IMR-90 (cell line): ENCODE data around the gene FXYD4. TPM values are rescaled to one million over a fixed set of nuclear protein-coding genes. Genes with fewer than 3 reads are reported as not detected.

Source experiments
- ATAC-seq: fragments of 200-7000 bp; cut with Tn5 transposase; 2 replicates; pipeline ENCODE4 v1.9.1; 2020; ENCODE audit warnings: low read depth, mild to moderate bottlenecking, moderate library complexity
- Bru-seq: library from RNA; stranded (reverse); fragments of 400-500 nt; gene quantifications from one replicate; lab custom pipeline; 2021; lab: Mats Ljungman, UMichigan
- BruChase-seq, 2 experiments: library from RNA; stranded (reverse); fragments of 400-500 nt; gene quantifications; one replicate each; lab custom pipeline; 2021; lab: Mats Ljungman, UMichigan
- BruUV-seq: library from RNA; stranded (reverse); fragments of 400-500 nt; replicated peaks from 2 replicates; lab custom pipeline; 2021; lab: Mats Ljungman, UMichigan
- CTCF ChIA-PET: fragments of 300-600 bp; formaldehyde crosslinking; extraction: SDS; loops from one replicate; lab custom pipeline; 2021; ENCODE audit warnings: antibody characterized with exemption; lab: Yijun Ruan, JAX
- POLR2A ChIA-PET: fragments of 300-600 bp; sonication (Branson Sonifier 250); formaldehyde crosslinking; loops from one replicate; lab custom pipeline; 2022; ENCODE audit warnings: antibody characterized with exemption; ENCODE audit not compliant: unreplicated experiment; lab: Charles Lee
- DNase-seq: peaks from one replicate; pipeline ENCODE4 v3.0.0; 2013
- H2AFZ ChIP-seq: replicated peaks from 2 replicates; pipeline ENCODE3; 2013; ENCODE audit warnings: low read length, mild to moderate bottlenecking; ENCODE audit not compliant: poor library complexity
- H2AK5ac ChIP-seq: 2 replicates; pipeline ENCODE4 v1.6.1; 2013; ENCODE audit warnings: low read depth, low read length, inconsistent platforms
- H2AK9ac ChIP-seq: replicated peaks from 2 replicates; pipeline ENCODE3; 2013; ENCODE audit warnings: mild to moderate bottlenecking, low read depth, low read length, moderate library complexity; ENCODE audit not compliant: poor library complexity
- H2BK120ac ChIP-seq: 2 replicates; pipeline ENCODE4 v1.6.1; 2013; ENCODE audit warnings: low read depth, low read length, inconsistent platforms
- H2BK15ac ChIP-seq: 3 replicates; pipeline ENCODE4 v1.6.1; 2013; ENCODE audit warnings: low read depth, low read length, inconsistent platforms
- H2BK20ac ChIP-seq: 2 replicates; pipeline ENCODE4 v1.6.1; 2013; ENCODE audit warnings: low read depth, mild to moderate bottlenecking, inconsistent platforms, low read length, moderate library complexity
- H2BK5ac ChIP-seq: 2 replicates; pipeline ENCODE4 v1.6.1; 2013; ENCODE audit warnings: mild to moderate bottlenecking, low read depth, low read length, inconsistent platforms; ENCODE audit not compliant: poor library complexity, severe bottlenecking
- H3K14ac ChIP-seq: replicated peaks from 2 replicates; pipeline ENCODE4 v1.6.1; 2013; ENCODE audit warnings: low read depth, low read length, inconsistent platforms
- H3K18ac ChIP-seq: 2 replicates; pipeline ENCODE4 v1.6.1; 2013; ENCODE audit warnings: low read depth, low read length, control low read depth
- H3K23ac ChIP-seq: 2 replicates; pipeline ENCODE4 v1.6.1; 2013; ENCODE audit warnings: low read depth, low read length, inconsistent platforms
- H3K27ac ChIP-seq: 2 replicates; pipeline ENCODE4 v1.5.1; 2013; ENCODE audit warnings: mild to moderate bottlenecking, control low read depth, low read length; ENCODE audit not compliant: insufficient read depth
- H3K27me3 ChIP-seq: 2 replicates; pipeline ENCODE4 v1.6.1; 2013; ENCODE audit warnings: low read length; ENCODE audit not compliant: control insufficient read depth, insufficient read depth
- H3K36me3 ChIP-seq: 2 replicates; pipeline ENCODE4 v1.6.1; 2013; ENCODE audit warnings: low read length, mixed read lengths; ENCODE audit not compliant: control insufficient read depth, insufficient read depth
- H3K4ac ChIP-seq: 2 replicates; pipeline ENCODE4 v1.6.1; 2013; ENCODE audit warnings: low read depth, low read length, inconsistent platforms
- H3K4me1 ChIP-seq: 2 replicates; pipeline ENCODE4 v1.6.1; 2013; ENCODE audit warnings: low read length, mixed read lengths; ENCODE audit not compliant: control insufficient read depth, insufficient read depth
- H3K4me2 ChIP-seq: 2 replicates; pipeline ENCODE4 v1.6.1; 2013; ENCODE audit warnings: low read depth, mild to moderate bottlenecking, control low read depth, low read length, moderate library complexity
- H3K4me3 ChIP-seq: 2 replicates; pipeline ENCODE4 v1.5.1; 2013; ENCODE audit warnings: low read depth, mild to moderate bottlenecking, control low read depth, low read length, moderate library complexity; ENCODE audit not compliant: insufficient read depth
- H3K56ac ChIP-seq: 2 replicates; pipeline ENCODE4 v1.6.1; 2013; ENCODE audit warnings: low read length, inconsistent platforms; ENCODE audit not compliant: insufficient read depth; ENCODE audit errors: extremely low read depth
- H3K79me1 ChIP-seq, 2 experiments: 2 replicates each; pipeline ENCODE4 v1.6.1; 2013; ENCODE audit warnings: low read length in 2 of 2, inconsistent platforms in 1 of 2, low read depth in 1 of 2
- H3K9ac ChIP-seq: 2 replicates; pipeline ENCODE4 v1.6.1; 2013; ENCODE audit warnings: low read depth, low read length, control low read depth
- H3K9me1 ChIP-seq: 2 replicates; pipeline ENCODE4 v1.6.1; 2013; ENCODE audit warnings: low read length, inconsistent platforms; ENCODE audit not compliant: insufficient read depth
- H3K9me3 ChIP-seq: 2 replicates; pipeline ENCODE4 v1.6.1; 2013; ENCODE audit warnings: low read length; ENCODE audit not compliant: control insufficient read depth, insufficient read depth
- H4K20me1 ChIP-seq: 2 replicates; pipeline ENCODE4 v1.6.1; 2013; ENCODE audit warnings: low read length, inconsistent platforms; ENCODE audit not compliant: insufficient read depth
- H4K5ac ChIP-seq: 2 replicates; pipeline ENCODE4 v1.6.1; 2013; ENCODE audit warnings: mild to moderate bottlenecking, low read depth, low read length, control low read depth
- H4K8ac ChIP-seq, 2 experiments: 2 replicates each; pipeline ENCODE4 v1.6.1; 2013; ENCODE audit warnings: low read depth in 2 of 2, low read length in 2 of 2, control low read depth in 1 of 2, inconsistent platforms in 1 of 2
- H4K91ac ChIP-seq: 2 replicates; pipeline ENCODE4 v1.6.1; 2013; ENCODE audit warnings: low read depth, low read length, inconsistent platforms; ENCODE audit not compliant: insufficient read depth
- CEBPB ChIP-seq: IDR thresholded peaks from 2 replicates; pipeline ENCODE4 v1.6.1; 2012; ENCODE audit warnings: low read depth, low read length, improper control_type of control experiment
- CHD1 ChIP-seq: IDR thresholded peaks from 2 replicates; pipeline ENCODE4 v1.6.1; 2012; ENCODE audit warnings: low read depth, low read length, improper control_type of control experiment
- CTCF ChIP-seq: conservative IDR thresholded peaks from 2 replicates; pipeline ENCODE4 v1.5.1; 2012; ENCODE audit warnings: mild to moderate bottlenecking, low read depth, low read length, improper control_type of control experiment
- ELK1 ChIP-seq: fragments of 150-350 bp; IDR thresholded peaks from 2 replicates; pipeline ENCODE4 v1.6.1; 2016; ENCODE audit warnings: low read depth, mild to moderate bottlenecking, low read length, moderate library complexity, borderline replicate concordance
- POLR2A ChIP-seq: IDR thresholded peaks from 2 replicates; pipeline ENCODE4 v1.6.1; 2012; ENCODE audit warnings: mild to moderate bottlenecking, low read depth, low read length
- RAD21 ChIP-seq: IDR thresholded peaks from 2 replicates; pipeline ENCODE4 v1.6.1; 2012; ENCODE audit warnings: low read length, improper control_type of control experiment
- RCOR1 ChIP-seq: IDR thresholded peaks from 2 replicates; pipeline ENCODE4 v1.6.1; 2012; ENCODE audit warnings: mild to moderate bottlenecking, low read length, improper control_type of control experiment; ENCODE audit not compliant: insufficient replicate concordance
- WGBS, 2 experiments: methylation state at CpG; one replicate each; pipeline versions ENCODE4 v1.1.5 to v1.1.7; 2013; ENCODE audit warnings: missing lambda C conversion rate in 2 of 2; ENCODE audit not compliant: insufficient read length in 1 of 2; ENCODE audit errors: extremely low coverage in 2 of 2; 5-methylcytosine and 5-hydroxymethylcytosine counted together
- dilution Hi-C: fragments of 300-500 bp; cut with HindIII; formaldehyde crosslinking; loops from one replicate; pipeline ENCODE4 v1.14.3; 2018; ENCODE audit warnings: low sequenced_read_pairs; ENCODE audit not compliant: unreplicated experiment
- in situ Hi-C: fragments of 300-500 bp; cut with MboI; formaldehyde crosslinking; loops from 3 replicates; pipeline ENCODE4 v1.14.3; 2019; ENCODE audit warnings: low sequenced_read_pairs, inconsistent platforms, mixed read lengths
- intact Hi-C: fragments of 100-400 bp; cut with micrococcal nuclease; formaldehyde crosslinking; loops from 2 replicates; pipeline ENCODE4 v1.10.0; 2022
- long read RNA-seq: library from polyadenylated mRNA; unstranded; transcript quantifications from one replicate; pipeline ENCODE4 v2.0.0, GENCODE V29; 2021; ENCODE audit not compliant: unreplicated experiment
- polyA plus RNA-seq, 3 experiments: library from polyadenylated mRNA; depleted of rRNA; stranded (reverse); fragments of >200 nt; gene quantifications; 2 replicates each; pipeline ENCODE4 v1.2.3, GENCODE V29; 2012; ENCODE audit warnings: low replicate concordance in 1 of 3
- total RNA-seq: library from RNA; depleted of rRNA; stranded (reverse); fragments of >200 nt; gene quantifications from 2 replicates; pipeline ENCODE4 v1.2.3, GENCODE V29; 2012; rRNA removed

Gene FXYD4
- total RNA-seq = not detected in 2 replicates
- not detected in 2 replicates for polyA plus RNA-seq (2012; rRNA removed)
- polyA plus RNA-seq (2012; cell fraction: cytosol; rRNA removed) = not detected in 2 replicates
- polyA plus RNA-seq (2012; cell fraction: nucleus; rRNA removed; ENCODE audit: low replicate concordance) = not detected in 2 replicates
- not detected for Bru-seq, nascent RNA
- BruChase-seq, experiment 1, labeled RNA remaining after a 6-hour chase = not detected
- BruChase-seq, experiment 2, labeled RNA remaining after a 2-hour chase = not detected
- long read RNA-seq = 0 reads

GRCh38 chr10:43371418-43371817 lies at the start of gene FXYD4:
Gene FXYD4, plus strand, starts transcription at chr10:43371636. Its CDS starts 2,111 bp downstream, at chr10:43373747.
- Histone ChIP-seq H3K4me3 (no peak within 1 kb of the TSS), H2AK9ac (no peak within 1 kb of the TSS), H3K18ac (no peak within 1 kb of the TSS), H2BK5ac (no peak within 1 kb of the TSS), H3K4me1 (no peaks in the 10 kb centered on the region), H3K4me2 (no peak within 1 kb of the TSS), H3K23ac (no peak within 1 kb of the TSS), H3K27ac (no peak within 1 kb of the TSS), H3K14ac (no peak within 1 kb of the TSS), H3K56ac (no peak within 1 kb of the TSS), H3K27me3 (peaks cover 15% of the 10 kb centered on the region), H4K91ac (no peak within 1 kb of the TSS), H3K36me3 (no peaks in the 10 kb centered on the region), H2BK20ac (no peak within 1 kb of the TSS), H2AK5ac (no peak within 1 kb of the TSS), H2AFZ (no peak within 1 kb of the TSS), H3K79me1 (no peaks in the 10 kb centered on the region), H3K9me1 (no peaks in the 10 kb centered on the region), H4K8ac (no peak within 1 kb of the TSS), H4K5ac (no peak within 1 kb of the TSS), H2BK120ac (no peak within 1 kb of the TSS), H3K4ac (no peak within 1 kb of the TSS), H2BK15ac (no peak within 1 kb of the TSS), H3K9ac (no peak within 1 kb of the TSS), H4K20me1 (no peaks in the 10 kb centered on the region), H3K9me3 (no peaks in the 10 kb centered on the region)
- no TSS peak for BruUV-seq
- POLR2A ChIA-PET = no interaction called here
- no CpG with 5 or more reads among the region's 13 CpGs for WGBS, 2 experiments
- CTCF ChIA-PET = no interaction called here
- TF ChIP-seq CEBPB (no peak), RCOR1 (no peak), CHD1 (no peak), CTCF (no peak), ELK1 (no peak), POLR2A (no peak), RAD21 (no peak)
- intact Hi-C loops = no loop called here
- dilution Hi-C loops = no loop called here
- in situ Hi-C loops = no loop called here
- ATAC-seq (no peak), DNase-seq (no peak)
